ENCODE measurements around the gene HHIPL2.

The HHIPL2 gene

GRCh38 chr1:222561656-222562055, 13.8 kb upstream of the HHIPL2 start:
- no peak for FAIRE-seq
- no peak for TF ChIP-seq POLR2A (IDR thresholded peaks at IDR 0.05; ENCODE audit: low read depth, low read length)
- no peak for TF ChIP-seq TAF1 (IDR thresholded peaks at IDR 0.05; ENCODE audit: borderline replicate concordance, low read depth, low read length)
- TF ChIP-seq POLR2AphosphoS5 (IDR thresholded peaks at IDR 0.05; ENCODE audit: low read depth, low read length), result no peak

GRCh38 chr1:222557574-222557973, 9.7 kb upstream of the HHIPL2 start:
- no peak for TF ChIP-seq TAF1 (IDR thresholded peaks at IDR 0.05; ENCODE audit: borderline replicate concordance, low read depth, low read length)
- TF ChIP-seq POLR2AphosphoS5 (IDR thresholded peaks at IDR 0.05; ENCODE audit: low read depth, low read length), result no peak
- FAIRE-seq (no peak), DNase-seq (ENCODE audit: insufficient read length) (no peak)

More at GRCh38 chr1:222561656-222562055, 13.8 kb upstream of the HHIPL2 start:
- DNase-seq (ENCODE audit: insufficient read length), result no peak

GRCh38 chr1:222557148-222557547, 9.2 kb upstream of the HHIPL2 start:
- TF ChIP-seq POLR2AphosphoS5 (IDR thresholded peaks at IDR 0.05; ENCODE audit: low read depth, low read length) (no peak), TAF1 (IDR thresholded peaks at IDR 0.05; ENCODE audit: borderline replicate concordance, low read depth, low read length) (no peak), POLR2A (IDR thresholded peaks at IDR 0.05; ENCODE audit: low read depth, low read length) (no peak)
- no peak for FAIRE-seq

GRCh38 chr1:222555992-222556615, 8.2 kb upstream of the HHIPL2 start:
- DNase-seq (ENCODE audit: insufficient read length) (no peak), FAIRE-seq (no peak)
- TF ChIP-seq TAF1 (IDR thresholded peaks at IDR 0.05; ENCODE audit: borderline replicate concordance, low read depth, low read length), result no peak
- no peak for TF ChIP-seq POLR2A (IDR thresholded peaks at IDR 0.05; ENCODE audit: low read depth, low read length)
- TF ChIP-seq POLR2AphosphoS5 (IDR thresholded peaks at IDR 0.05; ENCODE audit: low read depth, low read length), result no peak

More at GRCh38 chr1:222557148-222557547, 9.2 kb upstream of the HHIPL2 start:
- DNase-seq (ENCODE audit: insufficient read length), result no peak

- no peak for FAIRE-seq
- no peak for TF ChIP-seq POLR2AphosphoS5 (IDR thresholded peaks at IDR 0.05; ENCODE audit: low read depth, low read length)
- TF ChIP-seq POLR2A (IDR thresholded peaks at IDR 0.05; ENCODE audit: low read depth, low read length), result no peak
- TF ChIP-seq TAF1 (IDR thresholded peaks at IDR 0.05; ENCODE audit: borderline replicate concordance, low read depth, low read length), result no peak
- no peak for DNase-seq (ENCODE audit: insufficient read length)
Observed at GRCh38 chr1:222554177-222554576, 6.3 kb upstream of the HHIPL2 start.

GRCh38 chr1:222552882-222553281, 5.0 kb upstream of the HHIPL2 start:
- TF ChIP-seq POLR2A (IDR thresholded peaks at IDR 0.05; ENCODE audit: low read depth, low read length) (no peak), TAF1 (IDR thresholded peaks at IDR 0.05; ENCODE audit: borderline replicate concordance, low read depth, low read length) (no peak), POLR2AphosphoS5 (IDR thresholded peaks at IDR 0.05; ENCODE audit: low read depth, low read length) (no peak)
- no peak for FAIRE-seq
- DNase-seq (ENCODE audit: insufficient read length), result no peak

GRCh38 chr1:222547260-222547614, 667 bp downstream of the HHIPL2 start:
- FAIRE-seq (no peak), DNase-seq (ENCODE audit: insufficient read length) (no peak)
- TF ChIP-seq POLR2AphosphoS5 (IDR thresholded peaks at IDR 0.05; ENCODE audit: low read depth, low read length) (no peak), POLR2A (IDR thresholded peaks at IDR 0.05; ENCODE audit: low read depth, low read length) (no peak), TAF1 (IDR thresholded peaks at IDR 0.05; ENCODE audit: borderline replicate concordance, low read depth, low read length) (no peak)

GRCh38 chr1:222546548-222547259, 1.2 kb downstream of the HHIPL2 start:
- no peak for FAIRE-seq

GRCh38 chr1:222546091-222546490, 1.8 kb downstream of the HHIPL2 start:
- TF ChIP-seq POLR2AphosphoS5 (IDR thresholded peaks at IDR 0.05; ENCODE audit: low read depth, low read length), result no peak
- TF ChIP-seq POLR2A (IDR thresholded peaks at IDR 0.05; ENCODE audit: low read depth, low read length), result no peak
- no peak for TF ChIP-seq TAF1 (IDR thresholded peaks at IDR 0.05; ENCODE audit: borderline replicate concordance, low read depth, low read length)
- no peak for FAIRE-seq

More at GRCh38 chr1:222546548-222547259, 1.2 kb downstream of the HHIPL2 start:
- DNase-seq (ENCODE audit: insufficient read length), result no peak
- TF ChIP-seq POLR2AphosphoS5 (IDR thresholded peaks at IDR 0.05; ENCODE audit: low read depth, low read length) (no peak), POLR2A (IDR thresholded peaks at IDR 0.05; ENCODE audit: low read depth, low read length) (no peak), TAF1 (IDR thresholded peaks at IDR 0.05; ENCODE audit: borderline replicate concordance, low read depth, low read length) (no peak)

GRCh38 chr1:222543817-222544216, 4.1 kb downstream of the HHIPL2 start:
- no peak for DNase-seq (ENCODE audit: insufficient read length)
- FAIRE-seq, result no peak
- TF ChIP-seq POLR2A (IDR thresholded peaks at IDR 0.05; ENCODE audit: low read depth, low read length) (no peak), TAF1 (IDR thresholded peaks at IDR 0.05; ENCODE audit: borderline replicate concordance, low read depth, low read length) (no peak), POLR2AphosphoS5 (IDR thresholded peaks at IDR 0.05; ENCODE audit: low read depth, low read length) (no peak)

More at GRCh38 chr1:222546091-222546490, 1.8 kb downstream of the HHIPL2 start:
- DNase-seq (ENCODE audit: insufficient read length), result no peak

- DNase-seq (ENCODE audit: insufficient read length) (no peak), FAIRE-seq (no peak)
- TF ChIP-seq TAF1 (IDR thresholded peaks at IDR 0.05; ENCODE audit: borderline replicate concordance, low read depth, low read length), result no peak
- TF ChIP-seq POLR2A (IDR thresholded peaks at IDR 0.05; ENCODE audit: low read depth, low read length), result no peak
- no peak for TF ChIP-seq POLR2AphosphoS5 (IDR thresholded peaks at IDR 0.05; ENCODE audit: low read depth, low read length)
Observed at GRCh38 chr1:222540598-222540995, 7.3 kb downstream of the HHIPL2 start.
